Smooth muscle cell (in vitro differentiated cells): ENCODE data around the gene SYNE1. TPM values are rescaled to one million over a fixed set of nuclear protein-coding genes. Genes with fewer than 3 reads are reported as not detected.

Source experiments
- DNase-seq: peaks from one replicate; lab custom pipeline; 2025; ENCODE audit not compliant: unreplicated experiment; lab: John Stamatoyannopoulos, UW
- H2AFZ ChIP-seq: fragments of 200-600 bp; sonication (generic); 2 replicates; pipeline ENCODE4 v1.6.0; 2016; ENCODE audit warnings: antibody characterized with exemption, low read depth, mild to moderate bottlenecking
- H3F3A ChIP-seq: fragments of 200-600 bp; sonication (generic); 2 replicates; pipeline ENCODE4 v1.6.0; 2017; ENCODE audit warnings: antibody characterized with exemption, low read depth
- H3K27ac ChIP-seq: fragments of 200-600 bp; sonication (generic); 2 replicates; pipeline ENCODE4 v1.5.1; 2016; ENCODE audit warnings: low read depth, mild to moderate bottlenecking
- H3K27me3 ChIP-seq: fragments of 200-600 bp; sonication (generic); 2 replicates; pipeline ENCODE4 v1.6.1; 2016; ENCODE audit warnings: low read depth, mild to moderate bottlenecking
- H3K36me3 ChIP-seq: fragments of 200-600 bp; sonication (generic); 2 replicates; pipeline ENCODE4 v1.5.1; 2016; ENCODE audit warnings: low read depth
- H3K4me1 ChIP-seq: fragments of 200-600 bp; sonication (generic); 2 replicates; pipeline ENCODE4 v1.5.1; 2016; ENCODE audit warnings: low read depth
- H3K4me2 ChIP-seq: fragments of 200-600 bp; sonication (generic); 2 replicates; pipeline ENCODE4 v1.6.0; 2016; ENCODE audit warnings: mild to moderate bottlenecking
- H3K4me3 ChIP-seq: fragments of 200-600 bp; sonication (generic); 2 replicates; pipeline ENCODE4 v1.5.1; 2016; ENCODE audit warnings: mild to moderate bottlenecking
- H3K79me2 ChIP-seq: fragments of 200-600 bp; sonication (generic); 2 replicates; pipeline ENCODE4 v1.6.0; 2016; ENCODE audit warnings: low read depth, mild to moderate bottlenecking
- H3K9ac ChIP-seq: fragments of 200-600 bp; sonication (generic); 2 replicates; pipeline ENCODE4 v1.6.0; 2016; ENCODE audit warnings: low read depth
- H3K9me3 ChIP-seq: fragments of 200-600 bp; sonication (generic); replicated peaks from 2 replicates; pipeline ENCODE4 v1.5.1; 2016; ENCODE audit warnings: low read depth
- H4K20me1 ChIP-seq: fragments of 200-600 bp; sonication (generic); 2 replicates; pipeline ENCODE4 v1.6.0; 2016; ENCODE audit warnings: low read depth
- CTCF ChIP-seq: fragments of 200-600 bp; sonication (generic); IDR thresholded peaks from 2 replicates; pipeline ENCODE4 v1.5.1; 2017; ENCODE audit warnings: borderline replicate concordance, mild to moderate bottlenecking, antibody characterized with exemption; ENCODE audit not compliant: insufficient read depth, poor library complexity, severe bottlenecking
- WGBS: methylation state at CpG from one replicate; pipeline ENCODE4 v1.1.7; 2016; ENCODE audit warnings: low lambda C conversion rate; 5-methylcytosine and 5-hydroxymethylcytosine counted together
- polyA plus RNA-seq: library from polyadenylated mRNA; unstranded; fragments of >200 nt; fragmentation: Nextera tagmentation; extraction: Ambion mirVana; gene quantifications from 2 replicates; pipeline ENCODE4 v1.2.1, GENCODE V29; 2016
- total RNA-seq: library from RNA; depleted of rRNA; stranded (reverse); fragments of >200 nt; gene quantifications from 2 replicates; pipeline ENCODE4 v1.2.3, GENCODE V29; 2014

The SYNE1 gene
- total and polyA plus RNA-seq, 2 experiments from 2014 or later, result 18.2 to 56.2 TPM

- no peak for DNase-seq
- Histone ChIP-seq H3K79me2 (no peaks in the 10 kb centered on the region), H3K36me3 (no peaks in the 10 kb centered on the region), H2AFZ (peak overlapping the region; percentile 59), H3K9me3 (no peaks in the 10 kb centered on the region), H3K9ac (no peak overlapping the region), H3K27ac (no peak overlapping the region), H3K4me1 (no peaks in the 10 kb centered on the region), H3F3A (no peaks in the 10 kb centered on the region), H4K20me1 (no peaks in the 10 kb centered on the region), H3K4me3 (no peak overlapping the region), H3K4me2 (no peak overlapping the region), H3K27me3 (no peaks in the 10 kb centered on the region)
- no peak for TF ChIP-seq CTCF
Measured at GRCh38 chr6:152398993-152399392, 238.2 kb downstream of the SYNE1 start.

GRCh38 chr6:152398316-152398715, 238.8 kb downstream of the SYNE1 start:
- 70% methylated on average over 3 of the region's 3 CpGs for WGBS
- Histone ChIP-seq H4K20me1 (no peaks in the 10 kb centered on the region), H3F3A (no peaks in the 10 kb centered on the region), H3K27ac (no peak overlapping the region), H3K27me3 (no peaks in the 10 kb centered on the region), H2AFZ (no peak overlapping the region), H3K79me2 (no peaks in the 10 kb centered on the region), H3K4me1 (no peaks in the 10 kb centered on the region), H3K9ac (no peak overlapping the region), H3K4me3 (no peak overlapping the region), H3K9me3 (no peaks in the 10 kb centered on the region), H3K4me2 (no peak overlapping the region), H3K36me3 (no peaks in the 10 kb centered on the region)
- TF ChIP-seq CTCF, result no peak
- no peak for DNase-seq

- no peaks in the 10 kb centered on the region for H4K20me1 ChIP-seq
- no peak overlapping the region for H3K27ac ChIP-seq
- no peak overlapping the region for H3K4me2 ChIP-seq
- no peaks in the 10 kb centered on the region for H3K27me3 ChIP-seq
- no peak overlapping the region for H2AFZ ChIP-seq
- no peak for DNase-seq
- no peak overlapping the region for H3K4me3 ChIP-seq
- no peak overlapping the region for H3K9ac ChIP-seq
- no peaks in the 10 kb centered on the region for H3K9me3 ChIP-seq
- WGBS, result 41% methylated on average over 1 of the region's 1 CpG
- no peaks in the 10 kb centered on the region for H3K4me1 ChIP-seq
- no peak for TF ChIP-seq CTCF
- no peaks in the 10 kb centered on the region for H3F3A ChIP-seq
- no peaks in the 10 kb centered on the region for H3K79me2 ChIP-seq
- no peaks in the 10 kb centered on the region for H3K36me3 ChIP-seq
Measured at GRCh38 chr6:152394303-152394702, 242.9 kb downstream of the SYNE1 start.

- H3K4me1 ChIP-seq, result no peaks in the 10 kb centered on the region
- no peaks in the 10 kb centered on the region for H3K27me3 ChIP-seq
- no peaks in the 10 kb centered on the region for H3F3A ChIP-seq
- no peaks in the 10 kb centered on the region for H3K9me3 ChIP-seq
- no peak for TF ChIP-seq CTCF
- H3K9ac ChIP-seq, result no peak overlapping the region
- H3K27ac ChIP-seq, result no peak overlapping the region
- H3K4me2 ChIP-seq, result no peak overlapping the region
- no peak for DNase-seq
- 92% methylated on average over 6 of the region's 6 CpGs for WGBS
- no peaks in the 10 kb centered on the region for H4K20me1 ChIP-seq
- no peaks in the 10 kb centered on the region for H3K79me2 ChIP-seq
- no peaks in the 10 kb centered on the region for H3K36me3 ChIP-seq
- H2AFZ ChIP-seq, result no peak overlapping the region
- H3K4me3 ChIP-seq, result no peak overlapping the region
Measured at GRCh38 chr6:152391179-152391880, 245.8 kb downstream of the SYNE1 start.
